Vagina (tissue), 2 donors: ENCODE data around the gene CD93.

Source experiments
- POLR2A ChIP-seq, 2 donors: fragments of 450-650 bp; IDR thresholded peaks; one replicate each; pipeline ENCODE4 v1.6.1; 2017; ENCODE audit warnings: antibody characterized with exemption in 2 of 2, mild to moderate bottlenecking in 2 of 2, moderate library complexity in 2 of 2
- POLR2AphosphoS5 ChIP-seq, 2 donors: sonication (generic); formaldehyde crosslinking; IDR thresholded peaks; one replicate each; pipeline ENCODE4 v1.9.0; 2017; ENCODE audit warnings: antibody characterized with exemption in 2 of 2, mild to moderate bottlenecking in 2 of 2, low read depth in 1 of 2; ENCODE audit not compliant: insufficient read depth in 1 of 2
- TF ChIP-seq, protein P1 (sequence below), 3 experiments: fragments of 450-650 bp in 2 of 3; fragments of 200-600 bp in 1 of 3; sonication (generic) in 1 of 3; IDR thresholded peaks; one replicate each; pipeline ENCODE4 v1.5.1; 2017 to 2019; ENCODE audit warnings: antibody characterized with exemption in 3 of 3, mild to moderate bottlenecking in 2 of 3, moderate library complexity in 2 of 3

DNA sequence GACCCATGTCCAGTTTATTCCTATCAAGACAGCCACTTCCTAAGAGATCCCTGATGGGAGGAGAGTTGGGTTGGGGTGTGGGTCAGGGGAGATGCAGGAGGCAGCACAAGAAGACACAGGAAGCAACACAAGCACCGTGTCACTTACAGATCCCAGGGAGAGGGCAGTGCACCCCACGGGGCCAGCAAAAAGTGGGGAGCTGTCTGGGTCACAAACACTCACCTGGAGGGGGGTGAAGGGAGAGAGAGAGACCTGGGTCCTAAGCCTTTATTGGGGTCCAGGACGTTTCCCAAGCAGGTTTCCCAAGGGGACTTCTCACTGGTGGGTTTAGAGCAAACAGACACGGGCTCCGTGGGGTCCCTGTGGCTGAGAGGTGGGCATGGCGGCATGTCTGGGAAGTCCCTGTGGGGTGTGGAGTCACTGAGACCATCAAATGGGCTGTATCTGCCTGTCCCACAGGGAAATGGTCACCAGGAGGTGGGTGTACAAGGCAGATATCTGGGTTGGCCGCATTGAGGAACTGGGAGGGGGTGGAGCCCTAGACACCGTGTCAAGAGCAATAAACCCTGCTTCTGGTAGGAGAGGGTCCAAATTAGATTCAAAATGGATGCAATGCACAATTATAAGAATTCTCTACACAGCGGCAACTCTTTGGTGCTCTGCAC, 1.6 kb upstream of the CD93 start:
- TF ChIP-seq, protein P1, sequence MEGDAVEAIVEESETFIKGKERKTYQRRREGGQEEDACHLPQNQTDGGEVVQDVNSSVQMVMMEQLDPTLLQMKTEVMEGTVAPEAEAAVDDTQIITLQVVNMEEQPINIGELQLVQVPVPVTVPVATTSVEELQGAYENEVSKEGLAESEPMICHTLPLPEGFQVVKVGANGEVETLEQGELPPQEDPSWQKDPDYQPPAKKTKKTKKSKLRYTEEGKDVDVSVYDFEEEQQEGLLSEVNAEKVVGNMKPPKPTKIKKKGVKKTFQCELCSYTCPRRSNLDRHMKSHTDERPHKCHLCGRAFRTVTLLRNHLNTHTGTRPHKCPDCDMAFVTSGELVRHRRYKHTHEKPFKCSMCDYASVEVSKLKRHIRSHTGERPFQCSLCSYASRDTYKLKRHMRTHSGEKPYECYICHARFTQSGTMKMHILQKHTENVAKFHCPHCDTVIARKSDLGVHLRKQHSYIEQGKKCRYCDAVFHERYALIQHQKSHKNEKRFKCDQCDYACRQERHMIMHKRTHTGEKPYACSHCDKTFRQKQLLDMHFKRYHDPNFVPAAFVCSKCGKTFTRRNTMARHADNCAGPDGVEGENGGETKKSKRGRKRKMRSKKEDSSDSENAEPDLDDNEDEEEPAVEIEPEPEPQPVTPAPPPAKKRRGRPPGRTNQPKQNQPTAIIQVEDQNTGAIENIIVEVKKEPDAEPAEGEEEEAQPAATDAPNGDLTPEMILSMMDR (IDR thresholded peaks at IDR 0.05) = no peak
- TF ChIP-seq POLR2A (IDR thresholded peaks at IDR 0.05) = no peak
- TF ChIP-seq POLR2AphosphoS5 (IDR thresholded peaks at IDR 0.05; ENCODE audit: insufficient read depth in 1 of 2, low read depth in 1 of 2) = no peak
